Lower lobe of right lung (tissue), 2 donors: ENCODE measurements around the gene SIRPB1. TPM values are rescaled to one million over a fixed set of nuclear protein-coding genes. Genes with fewer than 3 reads are reported as not detected.

Experiments used
- ATAC-seq, 2 donors: fragments of 200-7000 bp; cut with Tn5 transposase; one replicate each; pipeline ENCODE4 v1.9.1; 2020 to 2022; ENCODE audit warnings: mild to moderate bottlenecking in 2 of 2, moderate library complexity in 2 of 2
- DNase-seq: peaks from one replicate; pipeline ENCODE4 v3.0.0-alpha.2; 2020
- H3K27ac ChIP-seq: fragments of 200-600 bp; one replicate; pipeline ENCODE4 v1.8.0; 2022
- H3K27me3 ChIP-seq: fragments of 200-600 bp; one replicate; pipeline ENCODE4 v1.8.0; 2022; ENCODE audit warnings: low read depth
- H3K36me3 ChIP-seq: fragments of 200-600 bp; one replicate; pipeline ENCODE4 v1.8.0; 2022; ENCODE audit warnings: mild to moderate bottlenecking
- H3K4me1 ChIP-seq: fragments of 200-600 bp; one replicate; pipeline ENCODE4 v1.8.0; 2022
- H3K4me3 ChIP-seq: fragments of 200-600 bp; one replicate; pipeline ENCODE4 v1.8.0; 2022; ENCODE audit warnings: mild to moderate bottlenecking
- H3K9me3 ChIP-seq: fragments of 200-600 bp; one replicate; pipeline ENCODE4 v1.8.0; 2022
- intact Hi-C: fragments of 100-400 bp; cut with DNase I; formaldehyde crosslinking; loops from one replicate; pipeline ENCODE4 v1.11.0; 2022
- total RNA-seq: library from RNA; stranded (reverse); fragmentation: NEBNext Ultra II Directional; extraction: Animal tissue kit (Norgen Biotek cat#: 25700); gene quantifications from one replicate; pipeline ENCODE4 v1.2.1, GENCODE V29; 2021
- TF ChIP-seq, protein P1 (sequence below): fragments of 200-600 bp; IDR thresholded peaks from one replicate; pipeline ENCODE4 v1.8.0; 2022; ENCODE audit warnings: antibody characterized with exemption, mild to moderate bottlenecking
- donor health status: DM: no; HTN: yes; CAD: no; lungs with severe emphysema.

SIRPB1 gene
- total RNA-seq, 1 donor from 2014 or later, result 35.8 TPM

GRCh38 chr20:1636621-1637020 is 16.8 kb upstream of the SIRPB1 start:
- no peak for ATAC-seq

GRCh38 chr20:1635291-1635979 is 15.6 kb upstream of the SIRPB1 start:
- no peaks in the 10 kb centered on the region for H3K9me3 ChIP-seq
- no peaks in the 10 kb centered on the region for H3K27me3 ChIP-seq
- ATAC-seq, result no peak
- TF ChIP-seq, protein P1, sequence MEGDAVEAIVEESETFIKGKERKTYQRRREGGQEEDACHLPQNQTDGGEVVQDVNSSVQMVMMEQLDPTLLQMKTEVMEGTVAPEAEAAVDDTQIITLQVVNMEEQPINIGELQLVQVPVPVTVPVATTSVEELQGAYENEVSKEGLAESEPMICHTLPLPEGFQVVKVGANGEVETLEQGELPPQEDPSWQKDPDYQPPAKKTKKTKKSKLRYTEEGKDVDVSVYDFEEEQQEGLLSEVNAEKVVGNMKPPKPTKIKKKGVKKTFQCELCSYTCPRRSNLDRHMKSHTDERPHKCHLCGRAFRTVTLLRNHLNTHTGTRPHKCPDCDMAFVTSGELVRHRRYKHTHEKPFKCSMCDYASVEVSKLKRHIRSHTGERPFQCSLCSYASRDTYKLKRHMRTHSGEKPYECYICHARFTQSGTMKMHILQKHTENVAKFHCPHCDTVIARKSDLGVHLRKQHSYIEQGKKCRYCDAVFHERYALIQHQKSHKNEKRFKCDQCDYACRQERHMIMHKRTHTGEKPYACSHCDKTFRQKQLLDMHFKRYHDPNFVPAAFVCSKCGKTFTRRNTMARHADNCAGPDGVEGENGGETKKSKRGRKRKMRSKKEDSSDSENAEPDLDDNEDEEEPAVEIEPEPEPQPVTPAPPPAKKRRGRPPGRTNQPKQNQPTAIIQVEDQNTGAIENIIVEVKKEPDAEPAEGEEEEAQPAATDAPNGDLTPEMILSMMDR, result no peak
- H3K36me3 ChIP-seq, result no peaks in the 10 kb centered on the region
- no peaks in the 10 kb centered on the region for H3K4me1 ChIP-seq
- no peak for DNase-seq
- intact Hi-C loops, result no loop called here
- no peak overlapping the region for H3K27ac ChIP-seq
- no peak overlapping the region for H3K4me3 ChIP-seq

More at GRCh38 chr20:1636621-1637020, 16.8 kb upstream of the SIRPB1 start:
- no peak for DNase-seq
- TF ChIP-seq, protein P1, result no peak
- Histone ChIP-seq H3K36me3 (no peaks in the 10 kb centered on the region), H3K9me3 (no peaks in the 10 kb centered on the region), H3K4me1 (no peaks in the 10 kb centered on the region), H3K27ac (no peak overlapping the region), H3K4me3 (no peak overlapping the region), H3K27me3 (no peaks in the 10 kb centered on the region)
- intact Hi-C loops, result no loop called here

DNA sequence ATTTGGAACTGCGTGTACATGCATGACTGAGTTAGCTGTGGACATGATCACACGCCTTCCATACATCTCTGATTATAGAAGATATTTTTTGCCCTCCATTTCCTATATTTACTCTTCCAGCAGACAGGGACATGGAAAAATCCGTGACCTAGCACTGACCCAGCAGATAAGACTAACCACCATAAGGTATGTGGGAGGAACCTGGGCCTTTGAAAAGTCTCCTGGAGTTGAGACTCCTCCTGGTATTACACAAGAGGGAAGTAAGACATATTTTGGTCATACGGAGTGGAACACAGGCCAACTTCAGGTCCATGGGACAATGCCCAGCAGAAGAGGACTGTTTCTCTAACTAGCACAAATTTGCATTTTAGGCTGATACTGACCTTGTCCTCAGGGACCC is 13.7 kb upstream of the SIRPB1 start:
- Histone ChIP-seq H3K4me3 (no peak overlapping the region), H3K9me3 (no peaks in the 10 kb centered on the region), H3K36me3 (no peaks in the 10 kb centered on the region), H3K27me3 (peaks cover 3% of the 10 kb centered on the region), H3K27ac (no peak overlapping the region), H3K4me1 (no peaks in the 10 kb centered on the region)
- intact Hi-C loops, result no loop called here
- TF ChIP-seq, protein P1, result no peak
- no peak for ATAC-seq
- DNase-seq, result no peak

GRCh38 chr20:1632178-1632577 is 12.4 kb upstream of the SIRPB1 start:
- DNase-seq (no peak), ATAC-seq (no peak)
- Histone ChIP-seq H3K27me3 (peaks cover 3% of the 10 kb centered on the region), H3K4me1 (no peaks in the 10 kb centered on the region), H3K4me3 (no peak overlapping the region), H3K9me3 (no peaks in the 10 kb centered on the region), H3K27ac (no peak overlapping the region), H3K36me3 (no peaks in the 10 kb centered on the region)
- intact Hi-C loops, result no loop called here
- TF ChIP-seq, protein P1, result no peak

- Histone ChIP-seq H3K36me3 (no peaks in the 10 kb centered on the region), H3K4me3 (no peak overlapping the region), H3K9me3 (no peaks in the 10 kb centered on the region), H3K27me3 (peaks cover 3% of the 10 kb centered on the region), H3K4me1 (no peaks in the 10 kb centered on the region), H3K27ac (no peak overlapping the region)
- TF ChIP-seq, protein P1, result no peak
- intact Hi-C loops, result no loop called here
- ATAC-seq, result no peak
- DNase-seq, result no peak
Measured at GRCh38 chr20:1631309-1632151, 11.7 kb upstream of the SIRPB1 start.
